ENCODE measurements around the gene MAP6. TPM values are rescaled to one million over a fixed set of nuclear protein-coding genes. Genes with fewer than 3 reads are reported as not detected.
"Not testable (repeated sequence)": the region's sequence is repeated elsewhere in the genome, so short reads cannot be mapped to it uniquely, and the experiment has no call there.

MAP6 gene
- total RNA-seq, result 0.14 and 0.51 TPM in 2 replicates

- peak; percentile 3 for DNase-seq
These were observed at the start of gene MAP6 for GRCh38 chr11:75668451-75669297. MAP6 (minus strand) TSS chr11:75669038; CDS start chr11:75668369, 669 bp downstream.

- DNase-seq, result no peak
These were observed 49.0 kb upstream of the MAP6 start, which contains the start of gene MOGAT2 for GRCh38 chr11:75717608-75718418. MOGAT2 (plus strand) TSS chr11:75717838; CDS start chr11:75717889, 51 bp downstream.

GRCh38 chr11:75716659-75717058, 47.8 kb upstream of the MAP6 start:
- DNase-seq, result no peak

- no peak for DNase-seq
These were observed 46.9 kb upstream of the MAP6 start for GRCh38 chr11:75715688-75716087.

- no peak for DNase-seq
These were observed 45.4 kb upstream of the MAP6 start for GRCh38 chr11:75714211-75714610.

GRCh38 chr11:75706260-75706729, 37.5 kb upstream of the MAP6 start:
- DNase-seq, result peak; percentile 84

- DNase-seq, result no peak
These were observed 36.7 kb upstream of the MAP6 start for GRCh38 chr11:75705541-75705940.

- DNase-seq, result no peak
These were observed 34.9 kb upstream of the MAP6 start for GRCh38 chr11:75703695-75704237.

GRCh38 chr11:75700940-75701339, 32.1 kb upstream of the MAP6 start:
- DNase-seq, result no peak

GRCh38 chr11:75697906-75698581, 29.2 kb upstream of the MAP6 start:
- no peak for DNase-seq

- no peak for DNase-seq
These were observed 23.0 kb upstream of the MAP6 start for GRCh38 chr11:75691804-75692203.

- no peak for DNase-seq
These were observed 21.2 kb upstream of the MAP6 start for GRCh38 chr11:75689863-75690609.

- DNase-seq, result not testable (repeated sequence)
These were observed 15.0 kb upstream of the MAP6 start for GRCh38 chr11:75683856-75684255.

- no peak for DNase-seq
These were observed 10.7 kb upstream of the MAP6 start for GRCh38 chr11:75679566-75679965.

GRCh38 chr11:75678620-75679259, 9.9 kb upstream of the MAP6 start:
- no peak for DNase-seq

GRCh38 chr11:75677909-75678308, 9.1 kb upstream of the MAP6 start:
- DNase-seq, result no peak

- DNase-seq, result no peak
These were observed 8.4 kb upstream of the MAP6 start for GRCh38 chr11:75677275-75677674.

GRCh38 chr11:75673977-75674582, 5.2 kb upstream of the MAP6 start:
- DNase-seq, result peak; percentile 70

GRCh38 chr11:75667831-75668450, 897 bp downstream of the MAP6 start:
- peak; percentile 25 for DNase-seq

- peak; percentile 25 for DNase-seq
These were observed 1.5 kb downstream of the MAP6 start for GRCh38 chr11:75667255-75667830.
